Upper lobe of right lung (tissue), 1 donor: ENCODE data around the gene NPAS3. TPM values are rescaled to one million over a fixed set of nuclear protein-coding genes. Genes with fewer than 3 reads are reported as not detected.

ENCODE experiments used
- ATAC-seq: fragments of 200-7000 bp; cut with Tn5 transposase; one replicate; pipeline ENCODE4 v1.9.1; 2020; ENCODE audit warnings: mild to moderate bottlenecking, moderate library complexity
- DNase-seq: peaks from one replicate; pipeline ENCODE4 v3.0.0-alpha.2; 2020
- H3K27ac ChIP-seq: fragments of 200-600 bp; one replicate; pipeline ENCODE4 v1.8.0; 2022
- H3K27me3 ChIP-seq: fragments of 200-600 bp; one replicate; pipeline ENCODE4 v1.8.0; 2022; ENCODE audit warnings: mild to moderate bottlenecking
- H3K36me3 ChIP-seq: fragments of 200-600 bp; one replicate; pipeline ENCODE4 v1.8.0; 2022
- H3K4me1 ChIP-seq: fragments of 200-600 bp; one replicate; pipeline ENCODE4 v1.8.0; 2022
- H3K4me3 ChIP-seq: fragments of 200-600 bp; one replicate; pipeline ENCODE4 v1.8.0; 2022; ENCODE audit warnings: mild to moderate bottlenecking
- H3K9me3 ChIP-seq: fragments of 200-600 bp; one replicate; pipeline ENCODE4 v1.8.0; 2022
- intact Hi-C: fragments of 100-400 bp; cut with DNase I; formaldehyde crosslinking; loops from one replicate; pipeline ENCODE4 v1.11.0; 2022
- total RNA-seq: library from RNA; stranded (reverse); fragmentation: NEBNext Ultra II Directional; extraction: Animal tissue kit (Norgen Biotek cat#: 25700); gene quantifications from one replicate; pipeline ENCODE4 v1.2.1, GENCODE V29; 2021
- TF ChIP-seq, protein P1 (sequence below): fragments of 200-600 bp; IDR thresholded peaks from one replicate; pipeline ENCODE4 v1.8.0; 2022; ENCODE audit warnings: antibody characterized with exemption
- donor health status: DM: no; HTN: yes; CAD: no; lungs with severe emphysema.

The NPAS3 gene
- total RNA-seq, 1 donor from 2014 or later: 1.2 TPM

DNA sequence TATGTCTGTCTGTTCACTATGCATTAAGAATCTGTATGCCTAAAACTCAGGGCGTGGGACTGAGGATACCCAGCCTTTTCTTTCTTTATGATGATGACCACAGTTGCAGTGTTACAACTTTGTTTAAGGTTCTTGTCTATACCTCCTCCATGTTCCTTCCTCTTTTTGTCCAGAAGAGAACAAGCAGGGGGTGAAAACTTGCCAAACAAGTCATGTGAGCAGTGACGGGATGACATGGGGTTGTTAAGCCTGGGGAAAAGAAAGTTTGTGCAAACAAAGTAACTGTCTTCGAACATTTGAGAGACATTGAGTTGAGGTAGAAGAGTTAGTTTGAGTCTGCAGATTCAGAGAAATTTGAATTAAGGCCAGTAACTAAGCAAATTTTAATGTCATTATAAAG, 505.5 kb downstream of the NPAS3 start:
- Histone ChIP-seq H3K9me3 (no peaks in the 10 kb centered on the region), H3K4me3 (no peak overlapping the region), H3K36me3 (no peaks in the 10 kb centered on the region), H3K27me3 (no peaks in the 10 kb centered on the region), H3K4me1 (no peaks in the 10 kb centered on the region), H3K27ac (no peak overlapping the region)
- DNase-seq (no peak), ATAC-seq (peak; percentile 39)
- TF ChIP-seq, protein P1, sequence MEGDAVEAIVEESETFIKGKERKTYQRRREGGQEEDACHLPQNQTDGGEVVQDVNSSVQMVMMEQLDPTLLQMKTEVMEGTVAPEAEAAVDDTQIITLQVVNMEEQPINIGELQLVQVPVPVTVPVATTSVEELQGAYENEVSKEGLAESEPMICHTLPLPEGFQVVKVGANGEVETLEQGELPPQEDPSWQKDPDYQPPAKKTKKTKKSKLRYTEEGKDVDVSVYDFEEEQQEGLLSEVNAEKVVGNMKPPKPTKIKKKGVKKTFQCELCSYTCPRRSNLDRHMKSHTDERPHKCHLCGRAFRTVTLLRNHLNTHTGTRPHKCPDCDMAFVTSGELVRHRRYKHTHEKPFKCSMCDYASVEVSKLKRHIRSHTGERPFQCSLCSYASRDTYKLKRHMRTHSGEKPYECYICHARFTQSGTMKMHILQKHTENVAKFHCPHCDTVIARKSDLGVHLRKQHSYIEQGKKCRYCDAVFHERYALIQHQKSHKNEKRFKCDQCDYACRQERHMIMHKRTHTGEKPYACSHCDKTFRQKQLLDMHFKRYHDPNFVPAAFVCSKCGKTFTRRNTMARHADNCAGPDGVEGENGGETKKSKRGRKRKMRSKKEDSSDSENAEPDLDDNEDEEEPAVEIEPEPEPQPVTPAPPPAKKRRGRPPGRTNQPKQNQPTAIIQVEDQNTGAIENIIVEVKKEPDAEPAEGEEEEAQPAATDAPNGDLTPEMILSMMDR: no peak
- intact Hi-C loops: no loop called here

DNA sequence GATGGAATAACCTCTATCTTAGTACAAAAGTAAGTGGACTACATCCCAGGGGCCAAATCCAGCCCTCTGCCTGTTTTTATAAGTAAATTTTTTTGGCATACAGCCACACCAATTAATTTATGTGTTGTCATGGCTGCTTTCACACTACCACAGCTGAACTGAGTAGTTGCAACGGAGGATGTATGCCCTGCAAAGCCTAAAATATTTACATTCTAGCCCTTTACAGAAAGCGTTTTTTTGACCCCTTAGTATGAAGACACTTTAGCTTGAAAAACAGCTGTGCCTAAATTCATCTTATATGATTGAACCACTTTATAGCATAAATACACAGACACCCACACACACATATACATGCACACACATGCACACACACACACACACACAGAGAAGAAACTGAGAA, 510.6 kb downstream of the NPAS3 start:
- H3K4me1 ChIP-seq: no peaks in the 10 kb centered on the region
- DNase-seq: no peak
- H3K9me3 ChIP-seq: no peaks in the 10 kb centered on the region
- TF ChIP-seq, protein P1: no peak
- intact Hi-C loops: no loop called here
- no peak for ATAC-seq
- no peaks in the 10 kb centered on the region for H3K27me3 ChIP-seq
- H3K4me3 ChIP-seq: no peak overlapping the region
- H3K27ac ChIP-seq: no peak overlapping the region
- no peaks in the 10 kb centered on the region for H3K36me3 ChIP-seq

DNA sequence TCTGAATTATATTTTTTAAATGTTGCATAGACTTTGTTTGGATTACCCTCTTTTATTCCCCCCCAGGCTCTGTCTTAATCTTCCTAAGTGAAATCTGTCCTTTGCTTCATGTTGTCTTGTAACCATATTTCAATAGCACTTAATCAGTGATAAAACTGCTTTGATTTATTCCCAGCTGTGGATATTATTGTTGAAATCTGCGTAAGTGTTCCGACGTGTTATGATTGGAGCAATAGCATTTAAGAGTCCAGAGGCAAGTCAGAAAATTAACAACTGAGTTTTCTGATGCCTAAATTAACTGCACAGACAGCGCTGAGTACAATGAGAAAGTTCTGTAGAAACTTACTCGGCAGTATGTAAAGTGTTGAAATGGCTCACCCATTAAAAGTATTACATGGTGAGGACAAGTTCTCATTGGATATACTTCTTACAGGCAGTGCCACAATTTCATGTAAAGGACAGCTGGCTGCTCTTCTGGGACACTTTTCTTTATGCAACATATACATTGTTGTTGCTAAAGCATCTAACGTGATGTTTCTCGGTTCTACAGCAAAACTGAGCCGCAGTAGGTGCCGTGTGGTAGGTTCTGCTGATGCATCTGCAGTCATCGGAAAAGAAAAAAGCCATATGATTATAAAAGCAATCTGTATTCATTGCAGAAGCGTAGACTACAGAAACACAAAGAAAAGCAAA, 511.2 kb downstream of the NPAS3 start:
- no peak for ATAC-seq
- no peak for DNase-seq

DNA sequence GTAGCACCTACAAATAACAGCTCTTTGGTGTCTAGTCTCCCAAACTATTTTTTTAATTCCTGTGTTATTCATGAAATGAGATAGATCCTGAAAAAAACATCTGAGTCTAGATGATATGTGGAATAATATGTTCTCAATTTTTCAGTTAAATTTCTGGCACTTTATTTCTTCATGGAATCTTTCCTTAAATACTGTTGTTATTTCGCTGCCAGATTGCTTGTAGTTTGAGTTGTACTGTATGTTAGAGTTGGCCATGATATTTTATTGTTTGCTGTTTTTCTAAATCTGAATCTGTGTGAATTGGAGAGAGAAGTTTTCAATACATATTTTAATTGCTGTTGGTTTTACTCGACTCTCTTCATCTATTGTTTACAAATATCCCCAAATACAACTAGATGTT, 511.7 kb downstream of the NPAS3 start:
- H3K36me3 ChIP-seq: no peaks in the 10 kb centered on the region
- intact Hi-C loops: no loop called here
- ATAC-seq (no peak), DNase-seq (no peak)
- TF ChIP-seq, protein P1: no peak
- H3K9me3 ChIP-seq: no peaks in the 10 kb centered on the region
- no peaks in the 10 kb centered on the region for H3K27me3 ChIP-seq
- H3K4me1 ChIP-seq: no peaks in the 10 kb centered on the region
- H3K27ac ChIP-seq: no peak overlapping the region
- H3K4me3 ChIP-seq: no peak overlapping the region

More for the DNA sequence above, 511.2 kb downstream of the NPAS3 start:
- Histone ChIP-seq H3K36me3 (no peaks in the 10 kb centered on the region), H3K9me3 (no peaks in the 10 kb centered on the region), H3K27me3 (no peaks in the 10 kb centered on the region), H3K4me1 (no peaks in the 10 kb centered on the region), H3K27ac (no peak overlapping the region), H3K4me3 (no peak overlapping the region)
- intact Hi-C loops: no loop called here
- TF ChIP-seq, protein P1: no peak

DNA sequence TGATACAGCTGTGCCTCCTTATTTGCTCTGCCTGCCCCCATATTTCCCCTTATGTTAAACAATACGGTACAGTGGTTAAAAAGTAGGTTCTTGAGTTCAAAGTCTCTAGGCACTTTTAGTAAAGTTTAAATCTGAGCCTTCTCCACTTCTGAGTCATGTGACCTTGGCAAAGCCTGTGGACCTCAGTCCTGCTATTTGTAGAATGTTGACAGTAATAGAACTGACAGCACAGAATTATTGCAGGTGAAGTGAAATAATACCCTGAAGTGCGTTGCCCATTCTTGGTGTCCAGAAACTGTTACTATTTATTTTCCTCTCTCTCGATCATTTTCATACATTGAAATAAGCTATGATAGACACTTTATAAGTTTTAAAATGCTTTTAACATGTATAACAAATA, 512.5 kb downstream of the NPAS3 start:
- H3K27me3 ChIP-seq: no peaks in the 10 kb centered on the region
- ATAC-seq: no peak
- TF ChIP-seq, protein P1: no peak
- H3K9me3 ChIP-seq: no peaks in the 10 kb centered on the region
- H3K36me3 ChIP-seq: no peaks in the 10 kb centered on the region
- H3K4me1 ChIP-seq: no peaks in the 10 kb centered on the region
- no peak overlapping the region for H3K4me3 ChIP-seq
- no peak for DNase-seq
- intact Hi-C loops: no loop called here
- H3K27ac ChIP-seq: no peak overlapping the region

DNA sequence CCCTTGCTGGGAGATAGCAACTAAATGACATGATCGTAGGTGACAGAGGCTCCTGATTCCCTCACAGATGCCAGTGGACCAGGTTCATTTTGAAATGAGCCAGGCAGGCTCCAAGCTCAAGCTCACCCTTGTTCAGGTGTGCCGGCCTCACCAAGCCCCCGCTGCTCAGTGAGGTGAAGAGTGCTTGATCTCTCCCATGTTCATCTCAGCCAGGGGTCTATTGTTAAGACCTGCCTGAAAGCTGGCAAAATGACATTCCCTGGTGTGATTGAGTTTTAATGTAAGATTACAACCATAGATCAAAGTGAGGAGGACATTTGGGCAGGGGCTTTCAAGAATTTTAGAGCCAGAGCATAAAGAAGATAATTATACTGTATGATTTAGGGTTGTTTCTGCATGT, 514.3 kb downstream of the NPAS3 start:
- ATAC-seq (no peak), DNase-seq (no peak)
- Histone ChIP-seq H3K4me1 (no peaks in the 10 kb centered on the region), H3K4me3 (no peak overlapping the region), H3K36me3 (no peaks in the 10 kb centered on the region), H3K9me3 (no peaks in the 10 kb centered on the region), H3K27me3 (no peaks in the 10 kb centered on the region), H3K27ac (no peak overlapping the region)
- TF ChIP-seq, protein P1: no peak
- intact Hi-C loops: no loop called here
